Activated CD8-positive, alpha-beta memory T cell treated with anti-CD3 and anti-CD28 coated beads, Interleukin-2, amount 50 U/mL, for 1 hour (primary cell): ENCODE results near the gene TMEM185A.
"Not testable (repeated sequence)": the region's sequence is repeated elsewhere in the genome, so short reads cannot be mapped to it uniquely, and the experiment has no call there.

ENCODE experiments used
- DNase-seq: peaks from one replicate; pipeline ENCODE4 v3.0.0-alpha.2; 2020; ENCODE audit errors: extremely low read depth

TMEM185A gene

DNA sequence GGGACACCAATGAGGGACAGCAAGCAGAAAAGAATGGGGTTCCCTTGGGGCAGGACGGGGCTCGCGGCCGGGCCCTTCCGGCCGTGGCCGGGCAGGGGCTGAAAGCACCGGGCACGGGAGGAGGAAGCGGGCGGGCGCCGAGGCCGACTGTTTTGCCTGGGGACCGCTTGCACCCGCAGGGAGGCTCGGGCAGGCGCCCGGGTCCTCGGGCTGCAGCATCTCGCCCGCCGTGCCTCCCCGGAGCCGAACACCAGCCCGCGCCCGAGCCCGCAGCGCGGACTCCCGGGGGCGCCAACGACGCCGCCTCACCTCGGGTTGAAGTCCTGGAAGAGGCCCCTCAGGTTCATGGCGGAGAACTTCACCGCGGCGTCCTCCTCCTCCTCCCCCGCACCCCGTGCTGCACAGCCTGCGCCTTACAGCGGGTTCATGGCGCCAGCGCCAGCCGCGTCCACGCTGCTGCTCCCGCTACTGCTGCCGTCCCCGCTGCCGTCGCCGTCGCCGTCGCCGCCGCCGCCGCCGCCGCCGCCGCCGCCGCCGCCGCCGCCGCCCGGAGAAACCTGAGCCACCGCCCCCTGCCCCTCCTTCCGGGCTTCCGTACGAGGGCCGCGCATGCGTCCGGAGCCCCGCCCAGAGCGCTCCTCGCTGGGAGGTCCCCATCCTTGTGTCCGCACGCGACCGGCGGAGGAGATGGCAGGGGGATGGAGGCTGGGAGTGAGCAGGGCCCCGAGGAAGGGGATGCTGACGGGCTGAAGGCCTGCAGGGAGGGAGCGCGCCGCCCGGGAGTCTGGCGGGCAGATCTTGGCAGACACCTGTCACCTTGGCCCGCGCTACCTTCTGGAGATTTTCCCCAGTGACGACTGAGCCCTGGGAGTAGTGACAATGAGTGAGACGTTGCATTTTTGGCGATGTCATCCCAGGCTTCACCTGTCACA is at the start of gene TMEM185A:
Gene TMEM185A, minus strand, starts transcription at position 559 of the 932 bp plus-strand sequence. Its CDS starts 212 bp downstream, at position 347.
- peak; percentile 14 for DNase-seq

- no peak for DNase-seq
These were observed 49.6 kb upstream of the TMEM185A start for GRCh38 chrX:149681182-149681581.

- not testable (repeated sequence) for DNase-seq
These were observed 47.6 kb upstream of the TMEM185A start for GRCh38 chrX:149679164-149679678.

- DNase-seq, result not testable (repeated sequence)
These were observed 44.0 kb upstream of the TMEM185A start for GRCh38 chrX:149675554-149675953.

DNA sequence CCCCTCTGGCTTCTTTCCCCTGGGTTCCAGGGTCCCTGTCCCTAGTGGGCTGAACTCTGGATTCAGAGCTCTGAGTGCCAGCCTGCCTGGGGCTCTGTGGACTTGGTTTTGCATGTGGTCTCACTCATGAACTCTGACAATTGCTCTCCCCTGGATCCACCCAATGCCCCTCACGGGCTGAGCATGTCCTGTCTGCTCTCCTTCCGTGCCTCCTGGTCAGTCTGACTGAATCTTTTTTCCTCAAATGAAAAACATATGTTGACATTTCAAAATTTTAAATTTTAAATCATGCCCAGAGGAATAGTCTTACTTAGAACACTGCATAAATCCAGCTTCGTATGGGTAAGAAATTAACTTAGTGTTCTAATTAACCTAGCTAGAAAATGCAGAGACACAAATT is 43.5 kb upstream of the TMEM185A start:
- DNase-seq, result not testable (repeated sequence)

DNA sequence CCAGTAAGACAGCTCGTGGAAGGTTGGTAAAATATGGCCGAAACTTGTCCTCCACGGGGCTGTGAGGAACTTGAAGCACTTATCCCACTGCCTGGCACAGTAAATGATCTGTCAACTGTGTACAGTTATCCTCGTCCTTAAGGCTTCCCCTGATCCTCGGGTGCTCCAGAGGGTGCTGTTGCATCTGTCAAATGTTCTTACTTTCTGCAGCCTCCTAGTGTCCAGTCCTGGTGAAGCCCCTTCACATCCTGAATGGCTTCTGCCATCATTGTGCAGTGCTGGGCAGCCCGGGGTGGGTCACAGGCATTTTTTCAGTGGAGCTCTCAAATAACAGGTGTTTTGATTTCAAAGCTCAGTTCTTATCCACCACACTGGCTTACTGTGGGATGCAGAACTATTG is 29.0 kb upstream of the TMEM185A start:
- DNase-seq, result not testable (repeated sequence)

DNA sequence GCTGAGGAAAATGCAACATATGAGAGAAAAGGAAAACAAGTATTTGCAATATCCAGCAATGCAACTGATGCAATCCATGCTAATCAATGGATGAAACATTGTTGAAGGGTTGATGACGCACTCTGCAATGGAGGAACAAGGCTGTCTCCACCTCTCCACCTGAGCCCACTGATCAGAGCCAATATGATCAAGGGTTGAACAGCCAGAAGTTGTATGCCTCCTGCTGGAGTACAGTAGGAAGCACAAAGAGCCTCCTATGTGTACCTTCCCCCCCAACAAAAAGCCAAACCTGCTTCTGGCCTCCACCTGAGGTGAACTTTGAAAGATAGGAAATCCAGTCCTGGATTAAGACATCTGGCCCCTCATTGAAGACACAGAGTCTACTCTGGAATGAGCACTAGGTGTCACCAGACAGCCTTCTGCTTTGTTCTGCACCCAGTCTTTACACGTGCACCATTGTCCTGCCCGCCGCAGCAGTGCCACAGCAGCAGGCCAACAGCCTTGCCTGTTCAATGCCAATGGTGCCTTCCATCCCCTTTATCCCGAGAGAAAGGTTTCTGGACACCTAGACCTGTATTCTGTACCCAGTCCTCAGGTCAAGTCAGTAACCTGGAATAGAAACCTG is 24.8 kb upstream of the TMEM185A start:
- DNase-seq, result not testable (repeated sequence)

GRCh38 chrX:149652232-149652981 is 20.8 kb upstream of the TMEM185A start:
- DNase-seq, result no peak

GRCh38 chrX:149650162-149650561 is 18.6 kb upstream of the TMEM185A start:
- no peak for DNase-seq

DNA sequence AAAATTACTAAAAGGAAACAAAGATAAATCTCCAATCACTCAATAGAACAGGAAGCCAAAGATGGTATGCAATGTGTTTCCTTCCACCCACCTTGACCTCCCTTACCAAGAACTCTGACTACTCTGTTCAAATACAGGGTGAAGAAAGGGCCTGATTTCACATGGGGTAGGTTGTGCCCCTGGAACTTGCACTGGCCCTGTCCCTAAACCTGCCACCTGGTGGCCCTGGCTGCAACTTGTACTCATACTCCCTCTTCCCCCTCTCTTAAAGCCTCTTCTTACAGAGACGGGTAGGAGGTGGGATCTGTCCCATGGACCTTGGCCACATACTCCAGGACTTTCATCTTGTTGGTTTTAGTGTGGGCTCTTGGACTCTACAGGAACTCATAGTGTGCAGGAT is 17.3 kb upstream of the TMEM185A start:
- DNase-seq, result no peak

DNA sequence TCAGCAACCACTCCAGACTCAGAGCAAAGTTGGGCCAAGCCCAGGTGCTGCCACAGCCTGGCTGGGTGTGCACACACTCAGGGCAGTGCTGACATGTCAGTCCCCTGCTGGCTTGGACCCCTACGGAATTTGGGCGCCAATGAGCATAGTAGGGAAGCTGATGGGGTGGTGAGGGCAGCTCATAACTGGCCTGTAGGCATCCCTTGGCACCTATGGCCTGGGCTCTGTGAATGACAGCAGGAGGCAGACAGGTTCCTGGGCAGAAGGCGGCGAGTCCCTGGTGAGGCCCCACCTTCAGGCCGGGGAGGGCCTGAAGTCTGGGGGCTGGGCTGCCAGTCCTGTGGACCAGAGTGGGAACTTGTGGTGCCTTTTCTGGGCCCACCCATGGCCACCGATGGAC is 15.9 kb upstream of the TMEM185A start:
- DNase-seq, result no peak

DNA sequence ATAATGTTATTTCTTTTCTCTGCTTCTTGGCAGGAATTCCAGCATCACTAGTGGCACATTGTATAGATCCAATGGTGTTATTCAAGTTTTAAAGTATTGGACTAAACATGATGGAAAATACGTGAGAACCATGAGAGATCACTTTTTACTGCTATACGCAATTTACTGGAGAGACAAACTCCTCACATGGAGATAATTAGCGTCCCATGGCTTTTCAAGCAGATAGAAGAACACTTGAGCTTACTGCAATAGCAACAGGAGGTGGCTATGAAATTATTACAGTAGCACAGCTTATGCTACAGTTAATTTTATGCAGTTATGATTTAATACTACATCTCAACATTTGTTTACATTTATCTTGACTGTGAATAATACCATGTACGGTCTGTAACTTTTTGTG is 11.9 kb upstream of the TMEM185A start:
- no peak for DNase-seq

DNA sequence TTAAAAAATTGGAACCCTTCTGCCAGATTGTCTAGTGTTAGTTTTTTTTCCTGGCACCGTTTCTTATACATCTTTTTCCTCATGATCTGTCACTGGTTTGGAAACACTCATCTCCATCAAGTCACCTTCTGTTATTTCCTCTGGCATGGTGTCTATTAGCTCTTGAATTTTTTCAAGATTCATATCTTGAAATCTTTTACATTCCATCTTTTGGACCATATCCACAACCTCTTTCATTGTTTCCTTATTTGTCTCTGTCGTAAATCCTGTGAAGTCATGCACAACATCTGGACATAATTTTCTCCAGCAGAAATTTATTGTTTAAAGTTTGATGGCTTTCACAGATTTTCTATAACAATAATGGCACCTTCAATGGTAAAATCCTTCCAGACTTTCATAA is 10.2 kb upstream of the TMEM185A start:
- no peak for DNase-seq

- DNase-seq, result no peak
These were observed 9.8 kb upstream of the TMEM185A start for GRCh38 chrX:149641432-149641831.

DNA sequence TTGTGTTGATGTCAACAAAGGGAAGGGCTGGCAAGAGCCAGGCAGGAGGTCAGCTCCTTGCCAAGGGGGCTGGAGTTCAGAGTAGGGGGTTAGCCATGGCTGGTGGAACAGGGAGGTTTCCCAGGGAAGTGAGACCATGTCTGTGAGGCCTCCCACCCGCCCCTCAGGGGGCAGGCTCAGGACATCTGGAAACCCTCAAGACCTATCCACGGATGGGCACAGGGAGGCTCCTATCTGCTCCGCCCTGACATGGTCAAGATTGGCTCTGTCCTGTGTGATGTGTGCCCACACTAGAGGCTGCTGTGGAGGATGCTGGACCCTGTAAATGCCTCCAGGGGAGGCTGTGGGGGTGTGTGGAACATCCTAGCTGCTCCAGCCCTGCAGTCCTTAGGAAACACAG is 8.0 kb upstream of the TMEM185A start:
- DNase-seq, result no peak

DNA sequence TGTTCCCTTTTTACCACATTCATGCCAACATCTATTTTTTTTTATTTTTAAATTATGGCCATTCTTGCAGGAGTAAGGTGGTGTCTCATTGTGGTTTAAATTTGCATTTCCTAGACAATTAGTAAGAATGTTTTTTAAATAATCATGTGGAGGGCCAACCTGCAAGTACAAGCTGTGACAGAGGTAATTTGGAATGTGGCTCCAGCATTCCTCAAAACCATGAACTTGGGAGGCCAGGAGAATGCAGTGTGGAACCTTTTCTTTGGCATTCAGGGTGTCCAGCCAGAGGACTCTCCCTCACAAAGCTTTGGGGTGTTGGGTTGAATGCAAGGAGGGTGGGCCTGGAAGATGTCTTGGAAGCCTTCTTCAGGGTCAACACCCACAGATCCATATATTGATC is 7.3 kb upstream of the TMEM185A start:
- DNase-seq, result no peak

- no peak for DNase-seq
These were observed 1.9 kb upstream of the TMEM185A start for GRCh38 chrX:149633511-149633910.

GRCh38 chrX:149630681-149631233 is 835 bp downstream of the TMEM185A start:
- no peak for DNase-seq

- no peak for DNase-seq
These were observed 1.7 kb downstream of the TMEM185A start for GRCh38 chrX:149629730-149630387.

GRCh38 chrX:149628768-149629167 is 2.8 kb downstream of the TMEM185A start:
- DNase-seq, result no peak

DNA sequence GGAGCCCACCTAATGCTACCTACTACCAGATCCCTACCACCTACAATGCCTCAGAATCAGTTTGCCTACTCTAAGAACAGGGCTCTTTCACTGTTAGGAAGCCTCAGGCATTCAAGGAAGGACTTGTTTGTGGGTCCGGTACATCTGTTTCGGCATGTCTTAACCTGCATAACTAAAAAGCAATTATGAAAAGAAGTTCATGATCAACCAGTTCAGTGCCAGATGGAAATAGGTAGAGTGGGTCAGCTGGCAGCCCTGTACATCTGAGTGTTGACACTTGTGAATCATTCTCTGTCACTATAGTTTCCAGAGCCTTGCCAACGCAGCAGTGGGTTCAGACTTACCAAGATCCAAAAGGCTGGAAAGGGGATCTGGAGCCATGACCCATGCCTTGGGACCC is 3.3 kb downstream of the TMEM185A start:
- DNase-seq, result no peak
